Measurements from ENCODE around the gene SMG9.

GRCh38 chr19:43699506-43700394 lies 55.0 kb downstream of the SMG9 start:
- TF ChIP-seq CTCF (IDR thresholded peaks at IDR 0.05; ENCODE audit: low read depth, low read length, poor library complexity, severe bottlenecking): no peak
- TF ChIP-seq EZH2phosphoT487 (IDR thresholded peaks at IDR 0.05; ENCODE audit: borderline replicate concordance, low read length): no peak
